ENCODE data around the gene RBMY1A1. TPM values are rescaled to one million over a fixed set of nuclear protein-coding genes. Genes with fewer than 3 reads are reported as not detected.
"Not testable (repeated sequence)": the region's sequence is repeated elsewhere in the genome, so short reads cannot be mapped to it uniquely, and the experiment has no call there.

Gene RBMY1A1
- not detected in 2 replicates for total RNA-seq (2014; rRNA removed; shearing (Covaris generic); ENCODE audit: low replicate concordance)

DNA sequence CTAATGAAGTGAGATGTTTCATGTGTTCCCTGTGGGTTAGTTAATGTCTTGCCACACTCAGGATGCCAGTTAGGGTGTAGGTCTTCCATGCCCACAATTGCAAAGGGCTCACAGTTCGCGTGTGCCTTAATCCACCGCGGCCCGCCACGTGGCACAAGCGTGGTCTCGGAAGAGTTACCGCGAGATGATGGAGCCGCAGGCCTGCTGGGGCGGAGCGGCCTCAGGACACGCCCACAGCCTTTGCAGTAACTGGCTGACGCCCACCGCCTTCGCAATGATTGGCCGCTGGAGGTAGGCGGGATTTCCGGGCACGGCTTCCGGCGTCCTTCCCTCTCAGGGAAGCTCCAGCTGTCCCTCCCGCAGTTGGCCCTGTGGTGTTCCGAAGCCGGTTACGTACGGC lies at the start of gene RBMY1A1:
Gene RBMY1A1, plus strand, starts transcription at position 301 of the 400 bp plus-strand sequence. CDS start 2,013 bp downstream, outside the sequence.
- not testable (repeated sequence) for H3K4me1 ChIP-seq (ENCODE audit: low read length); H3K9me3 ChIP-seq (ENCODE audit: low read length); H3K9ac ChIP-seq (ENCODE audit: low read length); H3K27me3 ChIP-seq (ENCODE audit: low read length); H3K36me3 ChIP-seq (ENCODE audit: insufficient read depth, low read length); H4K20me1 ChIP-seq (ENCODE audit: insufficient read depth, low read depth, low read length); DNase-seq; H3K27ac ChIP-seq (ENCODE audit: low read length); H3K79me2 ChIP-seq (ENCODE audit: low read length); H3K9me2 ChIP-seq (replicated peaks; ENCODE audit: insufficient read depth, low read length); H3K4me2 ChIP-seq (ENCODE audit: low read depth, low read length, poor library complexity, severe bottlenecking); H3K4me3 ChIP-seq (ENCODE audit: low read length); H2AFZ ChIP-seq (ENCODE audit: low read length)

DNA sequence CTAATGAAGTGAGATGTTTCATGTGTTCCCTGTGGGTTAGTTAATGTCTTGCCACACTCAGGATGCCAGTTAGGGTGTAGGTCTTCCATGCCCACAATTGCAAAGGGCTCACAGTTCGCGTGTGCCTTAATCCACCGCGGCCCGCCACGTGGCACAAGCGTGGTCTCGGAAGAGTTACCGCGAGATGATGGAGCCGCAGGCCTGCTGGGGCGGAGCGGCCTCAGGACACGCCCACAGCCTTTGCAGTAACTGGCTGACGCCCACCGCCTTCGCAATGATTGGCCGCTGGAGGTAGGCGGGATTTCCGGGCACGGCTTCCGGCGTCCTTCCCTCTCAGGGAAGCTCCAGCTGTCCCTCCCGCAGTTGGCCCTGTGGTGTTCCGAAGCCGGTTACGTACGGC lies 23.6 kb upstream of the RBMY1A1 start, which contains the start of gene RBMY1B:
Gene RBMY1B, plus strand, starts transcription at position 301 of the 400 bp plus-strand sequence. CDS start 2,013 bp downstream, outside the sequence.
- H3K79me2 ChIP-seq (ENCODE audit: low read length); H3K4me3 ChIP-seq (ENCODE audit: low read length); H3K9ac ChIP-seq (ENCODE audit: low read length); H3K9me3 ChIP-seq (ENCODE audit: low read length); H3K4me2 ChIP-seq (ENCODE audit: low read depth, low read length, poor library complexity, severe bottlenecking); H3K9me2 ChIP-seq (replicated peaks; ENCODE audit: insufficient read depth, low read length); DNase-seq; H3K27me3 ChIP-seq (ENCODE audit: low read length); H4K20me1 ChIP-seq (ENCODE audit: insufficient read depth, low read depth, low read length); H2AFZ ChIP-seq (ENCODE audit: low read length); H3K4me1 ChIP-seq (ENCODE audit: low read length); H3K27ac ChIP-seq (ENCODE audit: low read length); H3K36me3 ChIP-seq (ENCODE audit: insufficient read depth, low read length): not testable (repeated sequence)

DNA sequence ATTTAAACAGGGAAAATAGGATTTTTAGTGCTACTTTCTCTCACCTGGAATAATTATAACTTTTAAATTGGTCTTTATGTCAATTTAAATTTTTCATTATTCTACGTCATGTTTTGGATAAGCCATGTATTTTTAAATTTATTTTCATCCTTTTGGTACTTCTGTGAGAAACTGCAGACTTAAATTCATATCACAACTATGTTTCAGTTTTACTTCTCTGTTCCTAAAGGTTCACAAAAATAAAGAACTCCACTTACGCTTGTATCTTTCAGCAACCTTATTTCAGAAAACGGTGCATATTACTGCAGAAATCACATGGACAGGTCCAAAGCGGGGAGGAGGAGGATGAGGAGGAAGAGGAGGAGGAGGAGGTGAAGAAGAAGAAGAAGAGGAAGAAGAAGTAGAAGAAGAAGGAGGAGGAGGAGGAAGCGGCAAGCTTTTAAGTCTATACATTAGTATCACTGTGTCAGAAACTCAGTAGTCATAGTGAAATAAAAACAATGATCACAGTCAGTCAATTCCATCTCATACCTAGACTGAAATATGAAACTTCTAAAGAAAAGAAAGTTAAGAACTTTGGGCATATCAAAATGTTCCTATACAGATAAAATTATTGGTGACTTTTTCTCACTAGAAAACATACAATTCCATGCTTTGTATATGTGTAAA lies 24.8 kb downstream of the RBMY1A1 start:
- H3K4me3 ChIP-seq (ENCODE audit: low read length); H3K27me3 ChIP-seq (ENCODE audit: low read length); H3K4me2 ChIP-seq (ENCODE audit: low read depth, low read length, poor library complexity, severe bottlenecking); H3K79me2 ChIP-seq (ENCODE audit: low read length); H3K36me3 ChIP-seq (ENCODE audit: insufficient read depth, low read length); H3K9me2 ChIP-seq (replicated peaks; ENCODE audit: insufficient read depth, low read length); H3K27ac ChIP-seq (ENCODE audit: low read length); H2AFZ ChIP-seq (ENCODE audit: low read length); H3K4me1 ChIP-seq (ENCODE audit: low read length); H3K9ac ChIP-seq (ENCODE audit: low read length); H4K20me1 ChIP-seq (ENCODE audit: insufficient read depth, low read depth, low read length); DNase-seq; H3K9me3 ChIP-seq (ENCODE audit: low read length): not testable (repeated sequence)

DNA sequence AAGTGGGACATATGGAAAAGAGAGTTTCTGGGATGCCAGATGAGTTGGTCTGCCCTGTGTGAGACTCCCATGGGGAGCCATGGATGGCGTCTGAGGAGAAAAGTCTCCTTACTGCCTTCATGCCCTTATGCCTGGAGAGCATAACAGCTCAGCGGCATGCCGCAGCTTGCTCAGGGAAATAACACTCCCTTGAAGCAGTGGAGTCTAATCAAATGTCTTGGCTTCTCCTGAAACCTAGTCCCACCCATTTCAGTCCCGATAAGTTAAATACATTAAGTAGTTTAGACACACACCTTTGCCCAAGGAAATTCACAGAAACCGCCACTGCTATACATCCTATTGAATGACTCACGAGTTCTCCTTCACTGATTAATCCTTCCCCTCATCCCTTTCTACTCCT lies 50.8 kb downstream of the RBMY1A1 start:
- DNase-seq = no peak
- no peaks in the 10 kb centered on the region for H3K27me3 ChIP-seq (ENCODE audit: low read length)
- no peaks in the 10 kb centered on the region for H3K9me3 ChIP-seq (ENCODE audit: low read length)
- no peak overlapping the region for H3K27ac ChIP-seq (ENCODE audit: low read length)
- no peaks in the 10 kb centered on the region for H3K9me2 ChIP-seq (replicated peaks; ENCODE audit: insufficient read depth, low read length)
- no peaks in the 10 kb centered on the region for H3K79me2 ChIP-seq (ENCODE audit: low read length)
- H3K4me3 ChIP-seq (ENCODE audit: low read length) = no peak overlapping the region
- H3K9ac ChIP-seq (ENCODE audit: low read length) = no peak overlapping the region
- H3K4me2 ChIP-seq (ENCODE audit: low read depth, low read length, poor library complexity, severe bottlenecking) = no peak overlapping the region
- H3K36me3 ChIP-seq (ENCODE audit: insufficient read depth, low read length) = no peaks in the 10 kb centered on the region
- H4K20me1 ChIP-seq (ENCODE audit: insufficient read depth, low read depth, low read length) = no peaks in the 10 kb centered on the region
- H3K4me1 ChIP-seq (ENCODE audit: low read length) = no peaks in the 10 kb centered on the region
- H2AFZ ChIP-seq (ENCODE audit: low read length) = no peak overlapping the region

DNA sequence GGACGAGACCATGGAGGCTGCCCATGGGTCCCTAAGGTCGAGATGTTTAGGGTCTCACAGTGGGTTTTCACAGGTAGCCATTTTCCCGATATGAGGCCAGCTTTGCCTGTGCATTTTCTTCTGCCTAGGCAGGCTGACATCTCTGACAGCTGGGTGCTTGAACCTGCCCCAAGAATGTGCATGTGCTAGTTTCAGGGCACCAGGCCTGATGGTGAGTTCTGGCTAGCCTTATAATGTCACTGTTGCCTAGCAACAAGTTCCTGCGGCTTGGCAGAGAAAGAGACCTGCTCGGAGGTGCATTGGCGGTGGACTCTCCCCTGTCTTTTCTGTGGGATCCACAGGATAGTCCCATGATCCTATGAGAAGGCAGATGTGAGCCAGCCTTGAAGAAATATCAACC lies 51.8 kb downstream of the RBMY1A1 start:
- H3K27ac ChIP-seq (ENCODE audit: low read length); DNase-seq; H2AFZ ChIP-seq (ENCODE audit: low read length); H3K4me2 ChIP-seq (ENCODE audit: low read depth, low read length, poor library complexity, severe bottlenecking); H3K9me3 ChIP-seq (ENCODE audit: low read length); H3K27me3 ChIP-seq (ENCODE audit: low read length); H3K79me2 ChIP-seq (ENCODE audit: low read length); H4K20me1 ChIP-seq (ENCODE audit: insufficient read depth, low read depth, low read length); H3K36me3 ChIP-seq (ENCODE audit: insufficient read depth, low read length); H3K4me1 ChIP-seq (ENCODE audit: low read length); H3K9ac ChIP-seq (ENCODE audit: low read length); H3K4me3 ChIP-seq (ENCODE audit: low read length); H3K9me2 ChIP-seq (replicated peaks; ENCODE audit: insufficient read depth, low read length): not testable (repeated sequence)

DNA sequence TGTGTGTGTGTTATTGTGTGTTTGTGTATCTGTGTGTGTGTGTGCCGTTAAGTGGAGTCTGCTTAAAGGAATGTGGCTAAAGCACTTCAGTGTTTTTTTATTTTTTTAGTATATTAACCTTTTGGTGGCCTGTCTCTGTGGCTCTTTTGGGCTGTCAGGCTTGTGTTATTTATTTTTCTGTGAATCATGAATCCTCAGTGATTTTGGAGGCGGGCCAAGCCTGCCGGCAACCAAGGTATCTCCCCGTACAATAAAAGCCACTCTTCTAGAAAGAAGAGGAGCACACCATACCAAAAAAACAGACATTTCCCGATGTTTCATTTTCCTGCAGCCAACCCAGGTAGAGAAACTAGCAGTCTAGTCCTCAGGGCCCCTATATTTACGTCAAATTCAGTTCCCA lies 57.4 kb downstream of the RBMY1A1 start:
- Histone ChIP-seq H3K36me3 (ENCODE audit: insufficient read depth, low read length) (no peaks in the 10 kb centered on the region), H3K9ac (ENCODE audit: low read length) (no peak overlapping the region), H3K9me2 (replicated peaks; ENCODE audit: insufficient read depth, low read length) (no peaks in the 10 kb centered on the region), H4K20me1 (ENCODE audit: insufficient read depth, low read depth, low read length) (no peaks in the 10 kb centered on the region), H3K4me3 (ENCODE audit: low read length) (no peak overlapping the region), H3K9me3 (ENCODE audit: low read length) (no peaks in the 10 kb centered on the region), H3K4me2 (ENCODE audit: low read depth, low read length, poor library complexity, severe bottlenecking) (no peak overlapping the region), H3K27ac (ENCODE audit: low read length) (no peak overlapping the region), H3K27me3 (ENCODE audit: low read length) (no peaks in the 10 kb centered on the region), H2AFZ (ENCODE audit: low read length) (no peak overlapping the region), H3K79me2 (ENCODE audit: low read length) (no peaks in the 10 kb centered on the region), H3K4me1 (ENCODE audit: low read length) (no peaks in the 10 kb centered on the region)
- DNase-seq = no peak

DNA sequence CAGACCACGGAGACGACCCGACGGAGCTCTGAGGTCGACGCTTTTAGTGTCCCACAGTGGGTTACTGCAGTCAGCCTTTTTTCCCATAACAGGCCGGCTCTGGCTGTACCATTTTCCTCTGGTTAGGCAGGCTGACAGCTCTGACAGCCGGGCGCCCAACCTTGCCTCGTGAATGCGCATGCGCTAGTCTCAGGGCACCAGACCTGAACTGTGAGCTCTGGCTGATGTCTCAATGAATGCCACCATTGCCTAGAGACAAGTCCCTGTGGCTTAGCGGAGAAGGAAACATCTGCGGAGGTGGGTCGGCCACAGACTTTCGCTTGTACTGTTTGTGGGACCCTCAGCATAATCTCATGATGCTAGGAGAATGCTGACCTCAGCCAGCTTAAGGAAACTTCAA lies 61.6 kb downstream of the RBMY1A1 start:
- H3K36me3 ChIP-seq (ENCODE audit: insufficient read depth, low read length); H2AFZ ChIP-seq (ENCODE audit: low read length); H3K4me1 ChIP-seq (ENCODE audit: low read length); H3K9ac ChIP-seq (ENCODE audit: low read length); H3K27me3 ChIP-seq (ENCODE audit: low read length); H3K4me2 ChIP-seq (ENCODE audit: low read depth, low read length, poor library complexity, severe bottlenecking); H4K20me1 ChIP-seq (ENCODE audit: insufficient read depth, low read depth, low read length); H3K79me2 ChIP-seq (ENCODE audit: low read length); H3K9me3 ChIP-seq (ENCODE audit: low read length); H3K9me2 ChIP-seq (replicated peaks; ENCODE audit: insufficient read depth, low read length); DNase-seq; H3K4me3 ChIP-seq (ENCODE audit: low read length); H3K27ac ChIP-seq (ENCODE audit: low read length): not testable (repeated sequence)
